Stimulated activated CD8-positive, alpha-beta memory T cell treated with anti-CD3 and anti-CD28 coated beads, Interleukin-4, amount 100 ng/mL, for 48 hours (primary cell): ENCODE results near the gene FBN2.

Source experiments
- DNase-seq: peaks from one replicate; pipeline ENCODE4 v3.0.0-alpha.2; 2020

FBN2 gene

DNA sequence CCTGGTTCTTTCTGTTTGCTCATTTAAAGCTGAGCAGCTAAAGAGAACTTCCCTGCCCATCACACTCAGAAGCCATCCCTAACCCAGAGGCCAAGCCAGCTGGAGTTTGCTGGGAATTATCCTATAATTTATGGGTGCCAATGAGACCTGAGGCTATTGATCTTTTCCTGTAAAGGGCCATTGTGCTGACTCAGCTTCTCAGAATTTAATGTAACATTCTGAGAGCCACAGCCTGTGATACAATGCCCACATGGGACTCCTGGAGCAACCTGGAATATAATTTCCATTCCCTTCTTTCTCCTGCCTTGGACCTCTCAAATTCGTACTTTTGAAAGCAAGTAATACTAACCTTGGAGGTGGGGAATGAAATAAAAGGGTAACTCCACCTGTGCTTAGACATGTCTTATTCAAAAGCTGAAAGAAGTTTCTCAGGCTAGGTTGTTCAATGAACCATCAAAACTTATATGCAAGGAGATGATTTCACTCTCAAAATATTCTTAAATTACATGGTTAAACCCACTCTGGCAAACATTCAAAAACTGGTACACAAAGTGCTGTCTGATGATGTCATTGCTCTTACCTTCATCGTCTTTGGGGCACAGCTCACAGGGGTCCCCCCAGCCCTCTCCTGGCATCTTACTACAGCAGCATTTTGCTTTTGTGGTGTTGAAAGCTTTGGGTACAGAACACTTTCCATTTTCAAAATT, 247.7 kb downstream of the FBN2 start:
- DNase-seq: no peak

DNA sequence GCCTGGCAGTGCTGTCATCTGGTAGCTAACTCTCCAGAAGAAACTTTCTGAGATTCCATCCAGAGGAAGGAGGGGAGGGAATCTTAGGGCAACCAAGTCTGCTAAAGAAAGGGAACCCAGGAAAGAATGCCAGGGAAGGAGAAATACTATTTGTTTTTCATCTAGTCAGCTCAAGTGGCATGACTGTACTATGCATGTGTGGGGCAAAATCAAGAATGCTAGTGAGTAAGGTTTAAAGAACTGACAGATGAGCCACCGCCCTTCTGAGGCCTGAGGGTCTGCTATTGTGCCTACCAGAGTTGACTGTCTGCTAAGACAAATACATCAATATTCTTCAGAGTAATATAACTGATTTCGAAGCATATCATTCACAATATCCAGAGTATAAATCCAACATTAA, 250.3 kb downstream of the FBN2 start:
- DNase-seq: no peak

DNA sequence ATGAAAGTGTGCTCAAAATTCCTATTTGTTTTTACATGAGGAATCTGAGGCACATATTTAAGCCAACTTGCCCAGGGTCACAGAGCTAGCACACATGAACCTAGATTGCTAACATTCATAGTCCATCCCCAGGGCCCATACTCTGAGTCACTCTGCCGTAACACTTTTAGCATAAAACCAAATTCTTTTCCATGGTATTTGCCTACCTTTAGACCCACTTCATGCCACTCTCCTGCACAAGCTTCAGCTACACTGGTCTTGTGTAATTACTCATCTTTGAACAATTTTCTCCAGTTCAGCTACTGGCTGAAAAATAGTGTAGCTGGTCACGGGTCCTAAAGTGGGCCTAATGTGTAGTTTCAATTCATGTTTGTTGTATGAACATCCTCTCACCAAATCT, 253.8 kb downstream of the FBN2 start:
- no peak for DNase-seq

DNA sequence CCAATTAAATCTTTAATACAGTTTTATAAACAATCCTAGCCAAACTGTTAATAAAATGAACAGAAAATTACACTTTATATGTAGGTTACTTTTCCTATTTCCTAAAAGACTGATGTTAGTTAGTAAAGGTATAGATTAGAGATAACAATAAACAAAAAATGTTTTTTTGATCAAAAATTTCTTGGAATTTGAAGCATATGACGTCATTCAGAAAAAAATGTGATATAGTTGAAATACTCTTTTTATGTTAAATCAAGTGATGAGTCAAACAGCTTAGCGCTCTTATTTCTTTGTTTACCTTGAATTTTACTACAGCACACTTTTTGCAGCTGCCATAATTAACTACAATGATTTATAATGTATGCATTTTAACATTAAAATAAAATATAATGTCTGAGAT, 258.7 kb downstream of the FBN2 start:
- no peak for DNase-seq

DNA sequence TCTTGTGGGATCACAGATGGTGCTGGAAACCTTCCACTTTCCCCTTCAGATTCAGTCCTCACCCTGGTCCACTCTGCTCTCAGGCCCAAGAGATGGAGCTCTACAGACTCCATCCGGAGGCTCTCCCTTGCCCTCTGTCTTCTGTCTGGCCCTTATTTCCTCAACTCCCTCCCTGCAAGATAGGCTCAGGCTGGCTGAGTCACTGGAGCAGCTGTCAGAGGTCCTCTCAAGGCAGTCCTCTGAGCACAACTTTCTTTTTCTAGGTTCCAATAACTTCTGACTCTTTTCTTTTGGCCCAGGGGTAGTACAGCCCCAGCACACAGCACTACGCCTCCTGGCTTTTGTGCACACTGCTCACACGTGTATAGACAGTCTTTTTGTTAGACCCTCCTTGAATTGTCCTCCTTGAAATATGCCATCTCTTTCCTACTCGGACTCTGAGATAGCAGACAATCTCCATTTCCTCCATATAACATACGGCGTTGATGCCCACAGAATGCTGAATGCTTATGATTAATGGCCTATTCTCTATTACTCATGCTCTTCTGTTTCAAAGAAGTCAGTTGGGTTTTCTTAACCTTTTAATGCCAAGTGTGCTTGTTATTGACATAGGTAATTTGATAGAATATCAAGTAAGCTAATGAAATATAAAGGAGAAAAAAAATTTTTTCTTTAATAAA, 261.4 kb downstream of the FBN2 start:
- DNase-seq: no peak

DNA sequence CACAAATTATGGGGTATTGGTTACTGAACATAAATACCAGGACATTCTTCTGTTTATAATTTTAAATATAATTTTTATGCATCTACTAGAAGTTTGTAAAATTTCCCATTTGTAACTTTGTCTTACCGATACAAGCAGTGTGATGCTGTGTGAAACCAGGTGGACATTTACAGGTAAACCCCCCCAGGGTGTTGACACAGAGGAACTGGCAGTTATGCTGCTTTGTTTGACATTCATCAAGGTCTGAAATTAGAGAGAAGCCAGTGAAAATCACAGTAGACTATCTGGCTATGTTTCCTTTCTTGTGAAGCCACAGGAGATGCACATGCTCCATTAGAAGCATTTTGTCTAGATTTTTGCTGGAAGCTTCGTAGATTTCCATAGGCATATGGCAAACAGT, 263.6 kb downstream of the FBN2 start:
- DNase-seq: no peak

DNA sequence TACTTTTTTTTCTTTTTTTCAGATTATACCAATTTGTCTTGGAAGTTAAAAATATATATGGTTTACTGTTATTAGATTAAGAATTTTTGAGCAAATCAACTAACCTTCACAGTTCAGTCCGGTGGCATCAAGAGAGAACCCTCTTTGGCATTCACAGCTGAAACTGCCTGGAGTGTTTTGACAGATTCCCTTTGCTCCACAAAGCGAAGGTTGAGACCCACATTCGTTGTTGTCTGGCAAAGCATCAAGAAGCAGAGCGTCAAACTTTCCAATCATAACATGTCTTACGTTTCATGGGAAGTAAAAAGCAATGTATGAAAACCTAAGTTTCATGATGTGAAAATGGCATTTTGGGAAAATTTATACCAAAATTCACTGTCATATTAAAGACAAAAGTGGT, 264.3 kb downstream of the FBN2 start:
- DNase-seq: no peak

DNA sequence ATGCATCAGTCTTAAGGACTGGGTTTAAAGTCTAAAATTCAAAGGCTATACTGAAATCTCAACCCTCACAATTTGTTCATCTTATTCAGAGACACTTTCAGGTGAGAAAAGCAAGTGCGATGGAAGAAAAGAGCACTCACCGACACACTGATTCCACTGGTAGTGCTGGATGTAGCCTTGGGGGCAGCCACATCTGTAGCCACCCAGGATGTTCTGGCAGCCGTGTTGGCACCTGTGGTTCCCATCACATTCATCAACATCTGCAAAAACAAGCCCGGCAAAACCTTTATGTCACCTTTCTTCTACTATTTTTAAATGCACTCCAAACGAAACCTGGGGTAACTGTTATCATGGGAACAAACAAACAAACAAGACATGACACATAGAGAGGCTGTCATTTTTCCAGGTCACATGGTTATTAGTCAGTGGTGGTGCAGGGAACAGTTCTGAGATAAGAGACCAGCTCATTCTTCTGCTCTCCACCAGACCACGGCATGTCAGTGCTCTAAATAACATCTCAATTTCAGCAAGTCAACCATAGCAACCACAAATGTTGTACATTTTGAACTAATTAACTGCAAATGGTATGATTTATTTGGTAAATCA, 266.1 kb downstream of the FBN2 start:
- no peak for DNase-seq

DNA sequence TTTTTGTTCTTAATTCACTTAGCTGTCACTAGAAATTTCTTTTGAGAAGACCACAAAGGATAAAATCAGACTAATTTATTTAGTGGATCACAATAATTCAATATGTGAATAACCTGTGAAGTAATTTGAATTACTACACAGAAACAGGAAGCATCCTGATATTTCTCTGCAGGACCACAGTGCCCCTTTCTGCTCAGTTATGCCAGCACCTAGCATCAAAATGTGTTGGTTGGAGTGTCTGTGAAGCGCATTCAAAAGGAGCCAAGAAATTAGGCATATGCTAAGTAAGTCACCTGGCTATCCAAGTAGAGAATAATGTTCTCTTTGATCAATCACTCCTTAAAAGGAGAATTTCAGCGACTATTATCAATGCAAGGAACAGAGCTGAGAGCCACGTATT, 267.0 kb downstream of the FBN2 start:
- no peak for DNase-seq

DNA sequence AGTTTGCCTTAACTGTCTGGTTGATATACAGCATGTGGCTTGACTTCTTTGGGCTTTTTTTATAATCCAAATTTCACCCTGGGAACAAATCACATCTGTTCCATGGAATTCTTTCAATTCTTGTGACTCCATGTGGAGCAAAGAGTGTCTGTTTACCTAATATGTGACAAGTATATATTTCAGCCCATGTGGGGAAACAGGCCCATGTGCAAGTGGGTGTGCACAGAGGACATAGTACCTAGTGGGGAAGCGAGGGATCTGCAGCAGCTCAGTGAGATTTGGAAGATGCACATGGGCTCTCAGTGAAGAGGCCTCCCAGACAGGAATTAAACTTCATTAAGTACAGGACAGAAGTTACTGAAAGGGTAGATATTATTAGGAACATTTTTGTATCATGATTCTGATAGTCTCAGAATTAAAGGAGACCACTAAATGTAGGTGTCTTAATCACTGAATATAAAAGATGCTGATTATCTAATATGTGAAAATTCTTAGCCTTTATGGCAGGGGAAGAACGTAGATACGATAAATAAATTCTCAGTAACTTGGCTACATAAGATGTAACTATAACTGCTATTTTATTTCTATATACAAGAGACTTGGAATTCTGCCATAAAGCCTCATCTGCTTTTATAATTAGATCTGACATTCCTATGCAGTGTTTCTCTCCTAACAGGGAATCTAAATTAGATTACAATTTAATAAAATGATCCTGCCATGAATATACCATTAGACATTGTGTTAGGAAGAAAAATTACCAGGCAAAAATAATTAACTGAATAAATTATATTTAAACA, 273.3 kb downstream of the FBN2 start:
- DNase-seq: no peak

DNA sequence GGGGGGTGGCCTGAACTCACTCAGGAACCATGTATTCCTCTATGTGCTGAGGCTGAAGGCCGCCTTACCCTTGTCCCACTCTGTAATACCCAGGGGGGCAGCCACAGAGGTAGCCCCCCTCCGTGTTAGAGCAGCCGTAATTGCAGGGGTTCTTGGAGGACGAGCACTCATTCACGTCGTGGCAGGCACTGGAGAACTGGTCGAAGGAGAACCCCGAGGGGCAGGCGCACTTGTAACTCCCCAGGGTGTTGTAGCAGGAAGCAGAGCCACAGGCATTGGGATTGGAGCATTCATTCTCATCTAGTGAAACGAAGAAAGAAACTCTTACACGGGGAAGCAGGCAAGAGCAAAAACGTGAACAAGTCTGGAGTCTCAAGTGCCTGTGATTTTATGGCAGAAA, 274.7 kb downstream of the FBN2 start:
- no peak for DNase-seq

DNA sequence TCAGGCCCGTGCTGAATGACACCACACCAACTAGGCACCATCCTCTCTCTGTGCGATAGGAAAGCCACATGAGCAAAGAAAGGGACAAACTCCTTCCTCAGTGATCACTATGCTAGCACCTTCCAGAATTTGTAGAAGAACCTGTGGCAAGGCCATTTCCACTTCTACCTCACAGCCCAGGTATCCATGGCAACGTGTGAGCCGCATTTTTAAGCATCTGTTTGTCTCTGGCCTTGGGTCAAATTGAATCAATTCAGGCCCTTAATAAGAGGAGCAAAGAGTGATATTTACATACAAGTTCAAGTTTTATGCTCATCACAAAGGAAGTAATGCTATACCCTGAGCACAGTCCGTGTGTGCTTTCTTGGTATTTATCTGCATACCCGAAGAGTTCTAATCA, 275.1 kb downstream of the FBN2 start:
- DNase-seq: no peak

DNA sequence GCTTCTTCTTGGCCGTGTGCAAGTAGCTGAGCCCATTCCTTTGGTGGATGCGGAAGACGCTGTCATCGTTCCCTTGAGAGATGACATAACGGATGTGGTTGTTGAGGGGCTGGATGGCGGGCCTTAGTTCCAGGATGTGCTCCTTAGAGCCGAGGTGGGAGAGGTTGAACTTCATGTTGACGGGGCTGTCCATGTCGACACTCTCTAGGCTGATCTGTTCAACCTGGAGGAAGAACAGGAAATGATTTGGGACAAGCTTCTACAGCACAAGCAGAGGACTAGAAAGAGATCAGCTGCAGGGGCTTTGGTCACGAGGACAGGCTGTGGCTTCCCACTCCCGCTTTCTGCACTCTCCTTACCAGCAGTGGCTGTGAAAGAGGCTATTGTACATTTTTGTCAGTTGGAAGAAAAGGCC, 278.4 kb downstream of the FBN2 start:
- no peak for DNase-seq

DNA sequence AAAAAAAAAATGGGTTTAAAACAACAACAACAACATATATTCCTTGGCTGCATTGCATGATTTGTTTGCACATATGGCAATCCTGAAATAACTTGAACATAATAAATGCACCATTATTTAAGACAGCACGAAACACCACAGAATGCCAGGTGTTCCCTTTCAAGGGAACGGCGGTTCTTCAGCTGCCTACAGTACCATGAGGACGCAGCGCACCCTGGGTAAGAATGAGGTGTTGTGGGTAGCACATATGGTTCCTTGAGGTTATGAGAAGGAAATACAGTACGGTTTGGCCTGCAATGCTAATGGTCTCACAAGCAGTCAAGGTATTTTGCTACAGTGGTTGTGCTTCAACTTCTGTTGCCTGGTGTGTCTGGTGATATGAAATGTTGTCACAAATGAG, 279.7 kb downstream of the FBN2 start:
- DNase-seq: no peak

DNA sequence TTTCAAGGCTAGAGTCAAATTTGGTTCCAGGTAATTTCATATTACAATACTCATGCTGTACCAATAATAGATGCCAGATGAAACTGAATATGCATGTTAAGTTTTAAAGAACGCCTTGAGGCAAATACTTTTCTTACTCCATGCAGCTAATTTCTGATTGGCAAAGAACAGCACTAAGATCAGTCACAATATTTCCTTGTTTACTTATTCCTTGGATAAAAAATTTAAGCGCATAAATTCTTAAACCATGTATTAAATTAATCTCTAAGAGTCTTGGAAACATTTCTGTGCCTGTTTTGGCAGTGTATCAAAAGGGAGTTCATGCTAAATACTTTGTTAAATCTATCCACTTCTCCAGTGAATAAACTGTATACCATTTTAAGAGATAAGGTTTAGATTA, 281.0 kb downstream of the FBN2 start:
- DNase-seq: no peak

DNA sequence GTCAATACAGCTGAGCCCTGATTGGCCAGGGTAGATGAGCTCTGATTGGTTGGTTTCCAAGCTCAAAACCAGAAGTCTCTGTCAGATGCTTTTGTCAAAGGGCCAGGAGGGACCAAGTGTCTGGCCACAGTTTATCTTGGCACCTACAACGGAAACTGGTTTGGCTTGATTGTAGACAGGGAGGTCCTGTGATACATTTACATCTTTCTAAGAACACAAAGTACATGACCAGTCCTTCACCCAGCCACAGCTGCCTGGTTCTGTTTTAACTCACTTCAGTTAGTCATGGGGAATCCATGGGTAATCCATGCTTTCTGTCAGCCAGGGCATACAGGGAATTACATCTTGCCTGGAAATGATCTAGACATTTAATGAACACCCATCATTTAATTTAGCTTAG, 283.3 kb downstream of the FBN2 start:
- no peak for DNase-seq

DNA sequence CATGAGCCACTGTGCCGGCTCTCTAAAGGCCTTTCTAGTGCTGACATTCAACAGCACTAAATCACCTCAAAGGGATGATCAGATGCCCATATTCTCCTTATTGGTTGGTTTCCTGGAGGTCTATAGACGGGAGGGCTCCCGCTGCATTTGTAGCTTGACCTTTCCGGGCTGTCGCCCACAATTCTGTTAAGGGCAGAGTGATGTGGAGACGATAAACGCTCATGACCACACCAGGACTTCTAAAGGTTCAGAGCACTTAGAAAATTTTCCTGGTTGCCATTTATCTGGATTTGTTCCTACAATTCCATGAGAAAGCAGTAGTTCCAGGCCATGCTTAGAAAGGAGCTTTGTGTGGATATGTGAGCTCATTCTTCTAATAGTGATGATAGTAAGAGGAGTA, 284.2 kb downstream of the FBN2 start:
- no peak for DNase-seq

DNA sequence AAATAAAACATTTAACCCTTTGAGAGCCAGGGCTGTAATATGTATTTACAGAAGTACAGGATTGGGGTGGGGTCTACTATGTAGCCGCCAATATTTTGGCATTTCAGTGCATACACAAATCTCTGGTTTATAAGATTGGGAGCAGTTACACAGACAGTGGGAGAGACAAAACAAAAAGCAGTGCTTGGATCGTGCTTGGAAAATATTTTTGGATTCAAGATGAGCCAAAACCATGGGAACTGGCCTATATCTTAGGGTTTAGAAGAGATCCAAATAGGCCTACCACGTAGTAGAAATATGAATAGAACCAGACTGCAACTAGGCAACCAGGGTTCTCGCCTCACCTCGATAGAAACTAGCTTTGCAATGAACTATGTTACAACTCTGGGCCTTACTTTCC, 284.9 kb downstream of the FBN2 start:
- DNase-seq: no peak

DNA sequence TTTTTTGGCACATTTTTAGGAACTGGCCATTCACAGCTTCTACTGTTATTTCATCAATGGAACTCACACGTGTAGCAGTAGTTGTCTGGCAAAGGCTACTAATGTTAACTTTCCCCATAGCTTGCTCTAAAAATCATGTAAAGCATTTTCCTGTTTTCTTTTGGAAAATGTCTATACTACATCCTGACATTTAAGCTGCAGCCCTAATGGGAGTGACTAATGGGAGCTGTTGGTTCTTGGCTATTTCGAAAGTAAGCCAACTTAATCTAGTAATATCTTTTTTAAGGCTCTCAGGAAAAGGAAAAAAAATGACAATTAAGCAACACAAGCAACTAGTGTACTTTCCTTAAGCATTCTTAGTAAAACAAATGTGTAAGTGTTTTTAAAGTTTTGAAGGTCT, 285.3 kb downstream of the FBN2 start:
- DNase-seq: no peak

DNA sequence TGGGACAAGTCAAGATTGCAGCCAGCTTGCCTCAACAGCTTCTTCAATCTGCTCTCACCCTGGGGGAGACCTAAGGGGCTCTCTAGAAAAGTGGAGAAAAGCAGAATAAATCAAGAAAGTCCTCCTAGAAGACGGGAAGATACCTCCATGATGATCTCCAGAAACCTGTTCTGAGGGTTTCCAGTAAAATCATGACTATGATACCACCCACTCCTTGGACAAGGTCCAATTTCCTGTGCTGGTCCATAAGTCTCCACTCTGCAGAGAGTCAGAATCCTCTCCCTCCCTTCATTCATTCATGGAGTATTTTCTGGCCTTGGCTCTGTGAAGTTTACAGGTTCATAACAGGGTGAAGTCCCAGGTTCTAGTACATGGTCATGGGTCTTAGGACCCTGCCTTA, 285.8 kb downstream of the FBN2 start:
- no peak for DNase-seq

DNA sequence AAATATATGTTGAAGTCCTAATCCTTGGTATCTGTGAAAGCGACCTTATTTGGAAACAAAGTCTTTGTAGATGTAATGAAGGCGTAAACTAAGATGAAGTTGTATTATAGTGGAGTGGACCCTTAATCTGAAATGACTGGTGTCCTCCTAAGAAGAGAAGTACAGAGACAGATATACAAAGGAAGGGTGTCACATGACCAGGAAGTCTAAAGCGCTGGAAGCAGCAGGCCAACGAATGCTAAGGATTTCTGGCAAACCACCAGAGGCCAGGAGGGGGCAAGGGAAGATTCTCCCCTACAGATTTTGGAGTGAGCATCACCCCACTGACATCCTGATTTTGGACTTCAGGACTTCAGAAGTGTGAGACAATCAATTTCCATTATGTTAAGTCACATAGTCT, 292.1 kb downstream of the FBN2 start:
- DNase-seq: no peak

DNA sequence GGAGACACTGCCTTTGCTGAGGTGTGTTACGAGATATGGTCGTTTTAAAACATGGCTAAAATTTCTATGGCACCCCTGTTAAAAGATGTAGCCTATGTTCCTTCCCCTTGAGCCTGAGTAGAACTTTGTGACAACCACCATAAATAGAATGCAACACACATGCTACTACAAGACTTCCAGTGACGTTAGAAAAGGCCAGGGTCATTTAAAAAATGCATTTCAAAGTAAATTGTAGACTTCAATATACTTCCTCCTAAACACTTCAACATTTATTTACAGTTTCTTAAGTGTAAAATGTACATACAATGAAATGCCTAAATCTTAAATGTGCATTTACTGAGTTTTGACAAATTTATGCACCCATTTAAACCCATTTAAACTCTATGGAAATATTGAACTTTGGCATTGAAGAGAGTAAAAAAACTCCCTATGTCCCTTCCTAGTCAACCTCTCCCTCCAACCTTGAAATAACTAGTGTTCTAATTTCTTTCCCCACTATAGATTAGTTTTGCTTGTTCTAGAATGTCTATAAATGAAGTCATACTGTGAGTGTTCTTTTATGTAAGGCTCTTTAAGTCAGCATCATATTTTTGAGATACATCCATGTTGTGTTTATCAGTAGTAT, 294.0 kb downstream of the FBN2 start:
- DNase-seq: no peak

DNA sequence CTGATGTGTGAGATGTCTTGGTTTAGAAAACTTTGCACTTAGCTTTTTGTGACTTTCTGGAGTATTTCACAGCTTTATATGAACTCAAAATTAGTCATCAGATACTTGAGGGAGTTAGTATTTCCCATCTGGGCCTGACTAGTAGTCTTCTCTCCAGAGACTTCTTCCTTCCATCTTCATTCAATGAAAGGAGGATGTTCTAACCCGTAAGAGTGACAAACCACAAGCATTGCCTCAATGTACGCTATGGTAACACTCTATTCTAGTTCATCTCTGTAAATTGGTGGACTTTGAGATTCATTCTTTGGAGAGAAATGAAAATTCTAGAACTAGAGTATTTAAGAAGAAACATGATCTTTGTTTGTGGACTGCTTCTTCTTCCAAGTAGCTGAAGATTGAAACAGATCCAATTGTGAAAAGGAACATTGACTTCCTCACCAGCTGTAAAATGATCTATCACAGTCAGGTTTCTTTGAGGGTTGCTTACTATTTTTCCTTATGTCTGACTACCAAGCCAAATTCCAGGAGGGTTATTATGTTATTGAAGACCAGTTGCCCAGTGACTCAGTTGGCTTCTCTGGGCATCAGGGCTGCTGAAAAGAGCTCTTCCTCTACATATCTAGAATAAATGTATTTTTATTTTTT, 296.9 kb downstream of the FBN2 start:
- DNase-seq: no peak
